Sigmoid colon (tissue), 7 donors: ENCODE measurements around the gene ENTR1. TPM values are rescaled to one million over a fixed set of nuclear protein-coding genes. Genes with fewer than 3 reads are reported as not detected.

Source experiments
- DNase-seq: peaks from one replicate; pipeline ENCODE4 v3.0.0-alpha.2; 2019
- H3K27ac ChIP-seq, 4 donors: fragments of 200-600 bp; sonication (generic); one replicate each; pipeline ENCODE4 v1.5.1; 2016 to 2019; ENCODE audit warnings: mild to moderate bottlenecking in 1 of 4
- H3K27me3 ChIP-seq, 3 donors: fragments of 200-600 bp; sonication (generic); one replicate each; pipeline ENCODE4 v1.5.1; 2019; ENCODE audit warnings: mild to moderate bottlenecking in 1 of 3
- H3K36me3 ChIP-seq, 4 donors: fragments of 200-600 bp; sonication (generic); one replicate each; pipeline ENCODE4 v1.5.1; 2016 to 2019
- H3K4me1 ChIP-seq, 4 donors: fragments of 200-600 bp; sonication (generic); one replicate each; pipeline ENCODE4 v1.5.1; 2017 to 2019
- H3K4me3 ChIP-seq, 4 donors: fragments of 200-600 bp; sonication (generic); one replicate each; pipeline ENCODE4 v1.5.1; 2017 to 2019; ENCODE audit warnings: mild to moderate bottlenecking in 2 of 4, moderate library complexity in 1 of 4
- H3K9me3 ChIP-seq, 4 donors: fragments of 200-600 bp in 3 of 4; sonication (generic) in 3 of 4; one replicate each; pipeline versions ENCODE4 v1.5.1 to v1.6.1; 2013 to 2019
- EP300 ChIP-seq, 4 donors: sonication (generic); formaldehyde crosslinking; IDR thresholded peaks; one replicate each; pipeline ENCODE4 v1.6.1; 2017; ENCODE audit warnings: antibody characterized with exemption in 4 of 4
- POLR2A ChIP-seq, 2 donors: fragments of 450-650 bp; IDR thresholded peaks; one replicate each; pipeline ENCODE4 v1.6.1; 2016; ENCODE audit warnings: antibody characterized with exemption in 2 of 2, mild to moderate bottlenecking in 2 of 2, moderate library complexity in 2 of 2
- POLR2AphosphoS5 ChIP-seq, 4 donors: sonication (generic); formaldehyde crosslinking; IDR thresholded peaks; one replicate each; pipeline ENCODE4 v1.6.1; 2017; ENCODE audit warnings: antibody characterized with exemption in 4 of 4
- WGBS, 2 donors: extraction: QIAGEN DNeasy Blood & Tissue Kit; methylation state at CpG; one replicate each; pipeline ENCODE4 v1.1.7; 2013; 5-methylcytosine and 5-hydroxymethylcytosine counted together
- intact Hi-C: fragments of 100-400 bp; cut with DNase I; formaldehyde crosslinking; loops from one replicate; pipeline ENCODE4 v1.15.1; 2023
- polyA plus RNA-seq, 3 donors: library from polyadenylated mRNA; stranded (reverse); fragments of 200-250 nt; gene quantifications; one replicate each; pipeline ENCODE4 v1.2.3, GENCODE V29; 2013
- total RNA-seq, 4 donors: library from RNA; depleted of rRNA; stranded (reverse); fragments of >200 nt; gene quantifications; one replicate each; pipeline ENCODE4 v1.1.0, GENCODE V29; 2016
- TF ChIP-seq, protein P1 (sequence below), 4 experiments: fragments of 450-650 bp in 3 of 4; fragments of 200-600 bp in 1 of 4; IDR thresholded peaks; one replicate each; pipeline ENCODE4 v1.5.1; 2016 to 2019; ENCODE audit warnings: antibody characterized with exemption in 4 of 4, mild to moderate bottlenecking in 3 of 4, moderate library complexity in 2 of 4
- donor health status: healthy with polysubstance abuse.
- donor health status: Bipolar disorder and iron deficiency.
- donor health status: healthy.

ENTR1 gene
- total and polyA plus RNA-seq, 7 donors, result 16.2 to 47.2 (median 30.6) TPM

DNA sequence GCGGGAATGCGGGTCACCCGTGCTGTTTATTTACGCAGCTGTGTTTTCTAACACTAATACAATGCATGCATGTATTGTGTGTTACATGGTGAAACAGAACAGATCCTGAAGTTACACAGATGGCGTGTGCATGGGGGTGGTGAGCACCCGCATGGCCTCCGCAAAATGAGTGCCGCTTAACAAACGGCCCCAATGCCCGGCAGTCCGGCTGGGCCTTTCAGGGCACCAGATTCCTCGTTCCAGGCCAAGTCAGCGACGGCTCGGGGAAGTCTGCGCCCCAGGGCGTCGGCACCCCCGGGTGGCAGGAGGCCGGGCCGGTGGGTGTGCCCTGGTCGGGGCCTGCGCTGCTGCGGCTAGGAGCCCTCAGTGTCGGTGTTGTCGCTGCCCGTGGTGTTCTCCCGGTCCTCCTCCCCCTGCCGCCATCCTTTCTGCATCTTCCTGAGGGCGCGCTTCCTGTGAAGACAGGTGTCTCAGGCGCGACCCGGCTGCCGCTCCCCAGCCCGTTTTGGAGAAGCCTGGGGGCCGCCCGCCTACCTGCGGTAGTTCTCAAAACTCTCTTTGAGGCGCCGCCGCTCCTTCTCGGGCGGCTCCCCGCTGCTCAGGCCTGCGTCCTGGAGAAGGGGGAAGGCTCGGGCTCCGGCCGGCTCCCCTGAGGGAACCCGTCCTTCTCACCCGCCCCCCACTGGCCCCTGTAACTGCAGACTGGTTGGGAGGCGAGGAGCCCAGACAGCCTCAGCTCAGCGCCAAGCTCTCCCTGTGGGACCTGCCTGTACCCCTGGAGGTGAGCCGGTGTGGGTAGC, 46.3 kb downstream of the ENTR1 start:
- intact Hi-C loops, result loop anchor here (1.0 to 5.0 kb wide), 4 partner anchors 25 to 52 kb away; partner anchors contain the start of genes GPSM1 and SNAPC4
- WGBS, 2 donors, result 43% methylated on average over 54 of the region's 54 CpGs
- Histone ChIP-seq H3K27ac (peak overlapping the region in 2 of 4 donors; percentile 88 to 90), H3K4me3 (peak overlapping the region in 1 of 4 donors; percentile 97), H3K4me1 (peaks cover 0 to 39% (median 34%) of the 10 kb centered on the region in 4 donors), H3K27me3 (peaks cover 0 to 9% (median 6%) of the 10 kb centered on the region in 3 donors), H3K9me3 (no peaks in the 10 kb centered on the region), H3K36me3 (no peaks in the 10 kb centered on the region)
- no peak for DNase-seq
- TF ChIP-seq, protein P1, sequence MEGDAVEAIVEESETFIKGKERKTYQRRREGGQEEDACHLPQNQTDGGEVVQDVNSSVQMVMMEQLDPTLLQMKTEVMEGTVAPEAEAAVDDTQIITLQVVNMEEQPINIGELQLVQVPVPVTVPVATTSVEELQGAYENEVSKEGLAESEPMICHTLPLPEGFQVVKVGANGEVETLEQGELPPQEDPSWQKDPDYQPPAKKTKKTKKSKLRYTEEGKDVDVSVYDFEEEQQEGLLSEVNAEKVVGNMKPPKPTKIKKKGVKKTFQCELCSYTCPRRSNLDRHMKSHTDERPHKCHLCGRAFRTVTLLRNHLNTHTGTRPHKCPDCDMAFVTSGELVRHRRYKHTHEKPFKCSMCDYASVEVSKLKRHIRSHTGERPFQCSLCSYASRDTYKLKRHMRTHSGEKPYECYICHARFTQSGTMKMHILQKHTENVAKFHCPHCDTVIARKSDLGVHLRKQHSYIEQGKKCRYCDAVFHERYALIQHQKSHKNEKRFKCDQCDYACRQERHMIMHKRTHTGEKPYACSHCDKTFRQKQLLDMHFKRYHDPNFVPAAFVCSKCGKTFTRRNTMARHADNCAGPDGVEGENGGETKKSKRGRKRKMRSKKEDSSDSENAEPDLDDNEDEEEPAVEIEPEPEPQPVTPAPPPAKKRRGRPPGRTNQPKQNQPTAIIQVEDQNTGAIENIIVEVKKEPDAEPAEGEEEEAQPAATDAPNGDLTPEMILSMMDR (IDR thresholded peaks at IDR 0.05), result peak; percentile 3 to 32 (median 12)
- no peak for TF ChIP-seq POLR2A (IDR thresholded peaks at IDR 0.05)
- TF ChIP-seq POLR2AphosphoS5 (IDR thresholded peaks at IDR 0.05), result no peak

DNA sequence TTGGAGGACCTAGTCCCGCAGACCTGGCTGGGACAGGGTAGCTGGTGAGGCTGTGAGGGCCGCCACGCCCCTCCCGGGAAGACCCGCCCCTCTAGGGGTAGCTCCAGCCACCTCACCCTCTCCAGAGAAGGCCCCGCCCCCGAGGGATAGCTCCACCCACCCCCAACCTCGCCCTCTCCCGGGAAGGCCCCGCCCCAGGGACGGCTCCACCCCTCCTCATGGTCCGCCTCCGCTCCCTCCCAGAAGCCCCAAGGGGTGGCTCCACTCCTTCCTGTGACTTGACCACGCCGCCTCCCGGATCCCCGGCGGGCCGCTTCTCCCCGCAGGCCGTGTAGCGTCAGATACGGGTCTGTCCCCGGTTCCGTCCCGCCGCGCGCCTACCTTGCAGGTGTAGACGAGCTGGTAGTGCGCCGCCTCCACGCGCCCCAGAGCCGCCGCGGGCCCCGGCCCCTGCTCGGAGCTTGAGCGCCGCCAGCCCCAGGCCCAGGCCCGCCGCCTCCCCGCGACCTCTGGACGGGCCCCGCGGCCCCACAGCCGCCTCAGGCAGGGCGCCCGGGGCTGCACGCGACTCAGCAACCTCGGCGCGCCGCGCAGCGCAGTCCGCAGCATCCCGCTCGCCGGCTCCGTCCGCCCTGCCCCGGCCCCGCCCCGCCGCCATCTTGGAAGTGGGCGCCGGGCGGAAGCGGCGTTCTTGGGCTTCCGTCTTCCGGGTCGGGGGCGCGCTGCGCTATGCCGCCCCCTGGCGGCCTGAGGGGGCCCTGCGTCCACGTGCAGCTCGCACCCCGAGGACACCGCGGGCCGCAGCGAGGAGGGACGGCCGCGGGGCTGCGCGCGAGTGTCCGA, 47.1 kb downstream of the ENTR1 start, which contains the start of gene DNLZ:
TSS of gene DNLZ (minus strand) at position 639 of the 843 bp plus-strand sequence. CDS start at position 609, 30 bp downstream.
- Histone ChIP-seq H3K27ac (peak within 1 kb of the TSS; percentile 88 to 95 (median 92)), H3K9me3 (no peaks in the 10 kb centered on the region), H3K27me3 (peaks cover 0 to 9% (median 6%) of the 10 kb centered on the region in 3 donors), H3K36me3 (peaks cover 0 to 2% (median 0%) of the 10 kb centered on the region in 4 donors), H3K4me3 (peak within 1 kb of the TSS; percentile 66 to 97 (median 87)), H3K4me1 (peaks cover 0 to 39% (median 34%) of the 10 kb centered on the region in 4 donors)
- DNase-seq, result peak; percentile 99
- intact Hi-C loops, result loop anchor here (1.0 to 5.0 kb wide), 4 partner anchors 24 to 51 kb away; partner anchors contain the start of genes GPSM1 and SNAPC4
- WGBS, 2 donors, result 0 to 1% methylated on average over 97 of the region's 97 CpGs
- TF ChIP-seq POLR2A (IDR thresholded peaks at IDR 0.05) (peak; percentile 43 to 52), POLR2AphosphoS5 (IDR thresholded peaks at IDR 0.05) (peak; percentile 75 to 92 (median 88)), EP300 (IDR thresholded peaks at IDR 0.05) (no peak)
- TF ChIP-seq, protein P1 (IDR thresholded peaks at IDR 0.05), result peak; percentile 77 to 99 (median 92)

DNA sequence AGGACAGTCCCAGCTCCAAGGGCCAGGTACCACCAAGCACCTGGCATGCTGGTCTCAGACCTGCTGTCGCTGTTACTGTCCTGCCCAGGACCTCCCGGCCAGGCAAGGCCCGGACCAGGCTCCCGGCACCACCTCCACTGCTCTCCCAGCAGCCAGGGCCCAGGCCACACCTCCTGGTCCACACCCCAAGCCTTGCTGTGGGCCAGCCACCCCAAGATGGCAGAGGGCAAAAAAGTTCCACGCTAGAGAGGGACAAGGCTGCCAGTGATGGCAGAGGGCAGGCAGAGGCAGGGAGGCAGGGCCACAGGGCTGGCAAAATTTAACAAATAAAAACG, 48.0 kb downstream of the ENTR1 start:
- no peak for DNase-seq
- intact Hi-C loops, result loop anchor here (5.0 kb wide), 1 partner anchor 35 kb away; the partner anchor contains the start of gene GPSM1
- Histone ChIP-seq H3K36me3 (peaks cover 0 to 11% (median 2%) of the 10 kb centered on the region in 4 donors), H3K4me3 (peak overlapping the region in 1 of 4 donors; percentile 87), H3K27ac (peak overlapping the region; percentile 88 to 95 (median 92)), H3K27me3 (peaks cover 0 to 9% (median 6%) of the 10 kb centered on the region in 3 donors), H3K9me3 (no peaks in the 10 kb centered on the region), H3K4me1 (peaks cover 0 to 39% (median 34%) of the 10 kb centered on the region in 4 donors)
- TF ChIP-seq EP300 (IDR thresholded peaks at IDR 0.05) (no peak), POLR2AphosphoS5 (IDR thresholded peaks at IDR 0.05) (no peak), POLR2A (IDR thresholded peaks at IDR 0.05) (no peak)
- TF ChIP-seq, protein P1 (IDR thresholded peaks at IDR 0.05), result no peak
- WGBS, 2 donors, result 72 to 85% methylated on average over 6 of the region's 6 CpGs

DNA sequence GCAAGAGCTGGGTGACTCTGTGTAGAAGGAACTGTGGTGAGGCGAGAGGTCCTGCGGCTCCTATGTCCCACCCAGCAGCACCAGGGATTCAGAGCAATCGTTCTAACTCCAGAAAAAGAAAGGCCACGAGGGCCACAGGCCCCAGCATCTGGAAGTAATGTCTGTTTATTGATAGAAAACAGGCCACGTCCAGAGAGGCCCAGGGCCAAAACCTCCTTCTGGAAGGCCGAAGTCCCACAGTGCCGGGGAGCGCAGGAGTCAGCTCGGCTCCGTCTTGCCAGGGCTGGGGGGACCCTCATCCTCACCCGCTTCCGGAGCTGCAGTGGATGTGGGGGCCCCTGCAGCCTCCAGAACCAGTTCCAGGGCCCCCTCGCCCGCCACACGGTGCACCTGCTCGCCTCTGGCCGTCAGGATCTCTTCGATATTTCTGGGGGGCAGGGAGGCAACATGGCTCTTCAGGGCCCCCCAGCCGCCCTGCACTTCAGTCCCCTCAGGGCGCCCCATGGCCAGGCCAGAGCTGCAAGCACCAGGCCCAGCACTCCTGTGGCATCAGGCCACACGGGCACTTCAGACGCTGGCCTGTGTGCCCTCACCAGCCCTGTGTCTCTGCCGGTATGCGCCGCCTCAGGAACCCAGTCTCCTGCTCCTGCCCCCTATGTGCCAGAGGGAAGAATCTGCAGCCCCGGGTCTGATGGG, 48.5 kb downstream of the ENTR1 start:
- peaks cover 0 to 39% (median 34%) of the 10 kb centered on the region in 4 donors for H3K4me1 ChIP-seq
- WGBS, 2 donors, result 85 to 86% methylated on average over 26 of the region's 26 CpGs
- peak; percentile 87 for DNase-seq
- H3K9me3 ChIP-seq, result no peaks in the 10 kb centered on the region
- TF ChIP-seq POLR2A (IDR thresholded peaks at IDR 0.05) (no peak), POLR2AphosphoS5 (IDR thresholded peaks at IDR 0.05) (peak; percentile 15 to 81 (median 65)), EP300 (IDR thresholded peaks at IDR 0.05) (no peak)
- TF ChIP-seq, protein P1 (IDR thresholded peaks at IDR 0.05), result no peak
- intact Hi-C loops, result loop anchor here (5.0 kb wide), 1 partner anchor 35 kb away; the partner anchor contains the start of gene GPSM1
- H3K4me3 ChIP-seq, result peak overlapping the region in 2 of 4 donors; percentile 12 to 21
- H3K27ac ChIP-seq, result peak overlapping the region; percentile 32 to 95 (median 90)
- H3K36me3 ChIP-seq, result peaks cover 0 to 16% (median 2%) of the 10 kb centered on the region in 4 donors
- peaks cover 0 to 9% (median 6%) of the 10 kb centered on the region in 3 donors for H3K27me3 ChIP-seq
